Effector memory CD4-positive, alpha-beta T cell (primary cell): Measurements from ENCODE around the gene CDK15.

Source experiments
- DNase-seq, 3 donors: peaks; one replicate each; pipeline ENCODE4 v3.0.0-alpha.2; 2020
- H3K27ac ChIP-seq: 2 replicates; pipeline ENCODE4 v1.7.0; 2013; ENCODE audit warnings: mild to moderate bottlenecking, low read length, moderate library complexity; ENCODE audit not compliant: insufficient read depth, poor library complexity, severe bottlenecking
- H3K27me3 ChIP-seq: replicated peaks from 2 replicates; pipeline ENCODE4 v1.7.0; 2013; ENCODE audit warnings: mild to moderate bottlenecking, low read length; ENCODE audit not compliant: insufficient read depth, control insufficient read depth, poor library complexity, severe bottlenecking
- H3K36me3 ChIP-seq: 2 replicates; pipeline ENCODE4 v1.7.0; 2013; ENCODE audit warnings: mild to moderate bottlenecking, low read length, moderate library complexity; ENCODE audit not compliant: control insufficient read depth, insufficient read depth
- H3K4me1 ChIP-seq: 2 replicates; pipeline ENCODE4 v1.7.0; 2013; ENCODE audit warnings: low read length, mild to moderate bottlenecking; ENCODE audit not compliant: control insufficient read depth, insufficient read depth, poor library complexity, severe bottlenecking
- H3K4me3 ChIP-seq: 2 replicates; pipeline ENCODE4 v1.7.0; 2013; ENCODE audit warnings: low read length, low read depth, mild to moderate bottlenecking; ENCODE audit not compliant: insufficient read depth, poor library complexity, severe bottlenecking
- H3K9me3 ChIP-seq: 2 replicates; pipeline ENCODE4 v1.7.0; 2013; ENCODE audit warnings: mild to moderate bottlenecking, low read length, moderate library complexity; ENCODE audit not compliant: control insufficient read depth

CDK15 gene

GRCh38 chr2:201827621-201828020, 21.3 kb downstream of the CDK15 start:
- H3K36me3 ChIP-seq = no peaks in the 10 kb centered on the region
- no peaks in the 10 kb centered on the region for H3K4me1 ChIP-seq
- H3K27ac ChIP-seq = no peak overlapping the region
- H3K9me3 ChIP-seq = no peaks in the 10 kb centered on the region
- H3K4me3 ChIP-seq = no peak overlapping the region
- no peaks in the 10 kb centered on the region for H3K27me3 ChIP-seq
- no peak for DNase-seq

- Histone ChIP-seq H3K4me1 (no peaks in the 10 kb centered on the region), H3K27ac (no peak overlapping the region), H3K27me3 (no peaks in the 10 kb centered on the region), H3K9me3 (no peaks in the 10 kb centered on the region), H3K4me3 (no peak overlapping the region), H3K36me3 (no peaks in the 10 kb centered on the region)
- DNase-seq = no peak
Measured at GRCh38 chr2:201828220-201828619, 21.9 kb downstream of the CDK15 start.

- Histone ChIP-seq H3K27ac (no peak overlapping the region), H3K4me1 (no peaks in the 10 kb centered on the region), H3K27me3 (no peaks in the 10 kb centered on the region), H3K9me3 (no peaks in the 10 kb centered on the region), H3K36me3 (no peaks in the 10 kb centered on the region), H3K4me3 (no peak overlapping the region)
- DNase-seq = no peak
Measured at GRCh38 chr2:201830666-201831065, 24.3 kb downstream of the CDK15 start.

GRCh38 chr2:201831469-201831868, 25.1 kb downstream of the CDK15 start:
- no peaks in the 10 kb centered on the region for H3K4me1 ChIP-seq
- no peaks in the 10 kb centered on the region for H3K27me3 ChIP-seq
- DNase-seq = no peak
- H3K27ac ChIP-seq = no peak overlapping the region
- H3K4me3 ChIP-seq = no peak overlapping the region
- no peaks in the 10 kb centered on the region for H3K36me3 ChIP-seq
- H3K9me3 ChIP-seq = no peaks in the 10 kb centered on the region

- Histone ChIP-seq H3K27ac (no peak overlapping the region), H3K4me1 (no peaks in the 10 kb centered on the region), H3K9me3 (no peaks in the 10 kb centered on the region), H3K36me3 (no peaks in the 10 kb centered on the region), H3K4me3 (no peak overlapping the region), H3K27me3 (no peaks in the 10 kb centered on the region)
- no peak for DNase-seq
Measured at GRCh38 chr2:201833781-201834180, 27.4 kb downstream of the CDK15 start.

- Histone ChIP-seq H3K27me3 (no peaks in the 10 kb centered on the region), H3K4me1 (no peaks in the 10 kb centered on the region), H3K27ac (no peak overlapping the region), H3K9me3 (no peaks in the 10 kb centered on the region), H3K36me3 (no peaks in the 10 kb centered on the region), H3K4me3 (no peak overlapping the region)
- no peak for DNase-seq
Measured at GRCh38 chr2:201835066-201835465, 28.7 kb downstream of the CDK15 start.

- Histone ChIP-seq H3K4me3 (no peak overlapping the region), H3K27ac (no peak overlapping the region), H3K4me1 (no peaks in the 10 kb centered on the region), H3K36me3 (no peaks in the 10 kb centered on the region), H3K9me3 (no peaks in the 10 kb centered on the region), H3K27me3 (no peaks in the 10 kb centered on the region)
- no peak for DNase-seq
Measured at GRCh38 chr2:201837391-201837790, 31.1 kb downstream of the CDK15 start.

- no peaks in the 10 kb centered on the region for H3K27me3 ChIP-seq
- H3K27ac ChIP-seq = no peak overlapping the region
- no peak for DNase-seq
- H3K4me3 ChIP-seq = no peak overlapping the region
- no peaks in the 10 kb centered on the region for H3K4me1 ChIP-seq
- H3K9me3 ChIP-seq = no peaks in the 10 kb centered on the region
- no peaks in the 10 kb centered on the region for H3K36me3 ChIP-seq
Measured at GRCh38 chr2:201837824-201838431, 31.6 kb downstream of the CDK15 start.

GRCh38 chr2:201839727-201840126, 33.4 kb downstream of the CDK15 start:
- Histone ChIP-seq H3K9me3 (no peaks in the 10 kb centered on the region), H3K4me3 (no peak overlapping the region), H3K27ac (no peak overlapping the region), H3K36me3 (no peaks in the 10 kb centered on the region), H3K4me1 (no peaks in the 10 kb centered on the region), H3K27me3 (no peaks in the 10 kb centered on the region)
- DNase-seq = no peak

GRCh38 chr2:201840726-201841125, 34.4 kb downstream of the CDK15 start:
- H3K4me3 ChIP-seq = no peak overlapping the region
- H3K4me1 ChIP-seq = no peaks in the 10 kb centered on the region
- H3K27me3 ChIP-seq = no peaks in the 10 kb centered on the region
- H3K27ac ChIP-seq = no peak overlapping the region
- no peaks in the 10 kb centered on the region for H3K9me3 ChIP-seq
- no peak for DNase-seq
- H3K36me3 ChIP-seq = no peaks in the 10 kb centered on the region
